Measurements from ENCODE around the gene EMSY. TPM values are rescaled to one million over a fixed set of nuclear protein-coding genes. Genes with fewer than 3 reads are reported as not detected.

The EMSY gene
- total and polyA plus RNA-seq, 2 donors (not counting 3 experiments of a cell fraction or from before 2014, with no cell fraction given) = 18.3 to 25.7 TPM

GRCh38 chr11:76558473-76558872 lies 113.7 kb downstream of the EMSY start:
- no TSS peak for BruUV-seq (replicated peaks)

More at GRCh38 chr11:76558473-76558872, 113.7 kb downstream of the EMSY start:
- no peaks in the 10 kb centered on the region for H4K20me1 ChIP-seq (replicated peaks; ENCODE audit: control insufficient read depth, extremely low read depth, insufficient read depth, low read length)
- POLR2A ChIA-PET = no interaction called here
- dilution Hi-C loops (cut with MboI; ENCODE audit: extremely low pct_ligation_motif_present, low sequenced_read_pairs) = no loop called here
- no peaks in the 10 kb centered on the region for H3K9me3 ChIP-seq (replicated peaks; ENCODE audit: control insufficient read depth, insufficient read depth, low read length)
- no peak overlapping the region for H3K4me2 ChIP-seq (ENCODE audit: insufficient read depth, low read length)
- no peaks in the 10 kb centered on the region for H3K27me3 ChIP-seq (ENCODE audit: control insufficient read depth in 2 of 2, insufficient read depth in 2 of 2, low read length in 2 of 2)
- TF ChIP-seq CTCF (IDR thresholded peaks at IDR 0.05; ENCODE audit: extremely low read depth in 1 of 2, insufficient read depth in 1 of 2, low read depth in 1 of 2, low read length in 2 of 2) (no peak), JUN (IDR thresholded peaks at IDR 0.05; ENCODE audit: borderline replicate concordance, insufficient read depth, insufficient read length, low read depth) (no peak), EZH2 (IDR thresholded peaks at IDR 0.05; ENCODE audit: borderline replicate concordance, low read depth, low read length, severe bottlenecking) (no peak), GATA2 (IDR thresholded peaks at IDR 0.05; ENCODE audit: insufficient read depth, insufficient read length, low read depth, low read length) (no peak), POLR2AphosphoS5 (IDR thresholded peaks at IDR 0.05; ENCODE audit: insufficient read depth, low read depth, low read length) (no peak), FOS (IDR thresholded peaks at IDR 0.05; ENCODE audit: borderline replicate concordance, insufficient read depth, low read length) (no peak), MYC (IDR thresholded peaks at IDR 0.05; ENCODE audit: low read depth, low read length) (no peak), POLR2A (IDR thresholded peaks at IDR 0.05; ENCODE audit: low read depth, low read length) (no peak), MAX (IDR thresholded peaks at IDR 0.05; ENCODE audit: insufficient read depth, insufficient read length) (no peak)
- peaks cover 32% of the 10 kb centered on the region for H3K4me1 ChIP-seq (ENCODE audit: control insufficient read depth, extremely low read depth, insufficient read depth, low read length)
- H3K36me3 ChIP-seq (ENCODE audit: control insufficient read depth in 2 of 2, extremely low read depth in 1 of 2, insufficient read depth in 2 of 2, low read length in 2 of 2) = no peaks in the 10 kb centered on the region
- DNase-seq (ENCODE audit: low read depth, low spot score) (no peak), FAIRE-seq (no peak)
- CTCF ChIA-PET = no interaction called here
- no peak overlapping the region for H2AFZ ChIP-seq (ENCODE audit: low read depth, low read length)
- no peak overlapping the region for H3K9ac ChIP-seq (replicated peaks; ENCODE audit: extremely low read depth, insufficient read depth, low read length)
- H3K27ac ChIP-seq (ENCODE audit: insufficient read depth, low read depth, low read length) = no peak overlapping the region
- H3K4me3 ChIP-seq (replicated peaks in 1 of 3; ENCODE audit: insufficient read depth in 1 of 3, low read depth in 1 of 3, low read length in 3 of 3) = no peak overlapping the region
- no peaks in the 10 kb centered on the region for H3K79me2 ChIP-seq (ENCODE audit: control insufficient read depth, insufficient read depth, low read length)
- no peaks in the 10 kb centered on the region for H3K9me1 ChIP-seq (replicated peaks; ENCODE audit: control insufficient read depth, extremely low read depth, insufficient read depth, low read length)
- intact Hi-C loops (cut with micrococcal nuclease) = no loop called here

All from endothelial cell of umbilical vein (primary cell).